AG08396 (cell line): ENCODE data around the gene BEAN1.
A peak's percentile ranks its signal among the peaks of the same experiment; 100 is the strongest.

ENCODE experiments used
- DNase-seq: peaks from one replicate; pipeline ENCODE4 v3.0.0; 2012; ENCODE audit warnings: low spot score, mixed read lengths

BEAN1 gene

DNA sequence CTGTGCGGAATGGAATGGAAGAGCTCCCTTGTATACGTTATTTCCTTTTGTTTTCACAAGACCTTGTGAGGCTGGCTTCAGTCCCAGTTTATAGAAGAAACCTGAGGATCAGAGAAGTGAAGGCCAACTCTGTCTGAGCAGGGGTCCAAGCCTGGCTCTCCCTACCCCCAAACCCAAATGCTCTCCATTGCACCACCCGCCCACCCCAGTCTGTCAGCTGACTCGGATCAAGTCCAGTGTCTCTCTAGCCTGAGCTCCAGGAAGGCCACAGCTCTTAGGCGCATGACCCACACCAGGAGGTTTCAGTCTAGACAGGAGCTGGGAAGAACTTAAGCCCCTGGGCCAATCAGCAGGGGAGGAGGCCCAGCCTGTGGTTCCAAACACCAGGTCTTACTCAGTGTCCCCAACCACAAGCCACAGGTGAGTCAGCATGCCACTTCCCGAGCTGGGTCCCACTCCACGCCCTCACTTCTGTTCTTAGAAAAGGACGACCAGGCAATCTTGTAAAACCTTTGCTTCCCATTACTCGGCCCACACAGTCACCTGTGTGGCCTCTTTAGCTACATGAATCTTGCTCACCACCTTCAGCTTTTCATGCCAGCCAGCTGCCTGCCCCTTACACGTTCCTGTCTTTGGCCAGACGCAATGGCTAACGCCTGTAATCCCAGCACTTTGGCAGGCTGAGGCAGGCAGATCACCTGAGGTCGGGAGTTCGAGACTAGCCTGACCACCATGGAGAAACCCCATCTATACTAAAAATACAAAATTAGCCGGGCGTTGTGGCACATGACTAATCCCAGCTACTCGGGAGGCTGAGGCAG lies 95.1 kb downstream of the BEAN1 start:
- DNase-seq: peak; percentile 46

GRCh38 chr16:66522816-66523590 lies 95.9 kb downstream of the BEAN1 start:
- DNase-seq: no peak

DNA sequence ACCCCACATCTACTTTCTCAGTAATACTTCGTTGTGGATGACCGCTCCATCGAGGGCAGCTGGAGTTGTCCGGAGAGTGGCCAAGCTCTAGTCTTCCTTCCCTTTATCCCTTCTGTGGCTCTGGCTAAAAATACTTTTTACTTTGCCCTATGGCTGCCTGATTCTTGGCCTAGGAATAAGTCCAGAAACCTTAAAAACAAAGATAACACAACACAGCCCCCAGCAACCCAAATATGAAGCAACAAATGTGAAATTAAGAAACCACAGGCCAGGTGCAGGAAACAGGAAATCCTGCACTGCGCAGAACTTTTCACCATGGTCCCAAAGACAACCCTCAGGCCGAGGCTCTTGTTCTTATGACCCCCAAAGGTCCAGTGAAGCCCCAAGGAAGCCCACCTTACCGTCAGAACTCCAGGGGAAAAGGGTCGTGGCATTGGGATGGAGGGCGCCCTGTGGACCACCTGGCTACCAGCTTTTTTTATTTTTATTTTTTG lies 96.8 kb downstream of the BEAN1 start:
- DNase-seq: no peak

DNA sequence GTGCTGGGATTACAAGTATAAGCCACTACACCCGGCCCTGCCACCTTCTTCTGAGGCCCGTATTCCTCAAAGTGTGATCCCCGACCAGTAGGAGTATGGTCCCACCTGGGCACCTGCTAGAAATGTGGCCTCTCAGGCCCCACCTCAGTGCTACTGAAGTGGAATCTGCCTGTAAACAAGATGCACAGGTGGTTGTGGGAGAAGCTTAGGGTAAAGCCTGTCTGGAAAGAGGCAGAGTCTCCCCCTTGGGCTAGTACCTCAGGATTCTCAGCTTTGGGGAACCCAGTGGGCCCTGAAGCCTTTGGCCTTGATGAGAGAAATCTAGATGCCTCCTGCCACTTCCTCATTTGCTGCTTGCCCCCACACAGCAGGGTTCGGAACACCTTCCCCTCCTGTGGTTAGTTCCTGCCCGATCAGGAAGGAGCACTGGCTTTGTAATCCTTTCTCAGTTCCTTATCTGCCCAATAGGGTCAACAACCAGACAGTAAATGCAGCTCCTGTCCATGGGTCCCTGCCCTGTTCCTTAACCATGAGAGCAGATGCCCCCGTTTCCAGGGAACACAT lies 97.6 kb downstream of the BEAN1 start:
- DNase-seq: no peak

DNA sequence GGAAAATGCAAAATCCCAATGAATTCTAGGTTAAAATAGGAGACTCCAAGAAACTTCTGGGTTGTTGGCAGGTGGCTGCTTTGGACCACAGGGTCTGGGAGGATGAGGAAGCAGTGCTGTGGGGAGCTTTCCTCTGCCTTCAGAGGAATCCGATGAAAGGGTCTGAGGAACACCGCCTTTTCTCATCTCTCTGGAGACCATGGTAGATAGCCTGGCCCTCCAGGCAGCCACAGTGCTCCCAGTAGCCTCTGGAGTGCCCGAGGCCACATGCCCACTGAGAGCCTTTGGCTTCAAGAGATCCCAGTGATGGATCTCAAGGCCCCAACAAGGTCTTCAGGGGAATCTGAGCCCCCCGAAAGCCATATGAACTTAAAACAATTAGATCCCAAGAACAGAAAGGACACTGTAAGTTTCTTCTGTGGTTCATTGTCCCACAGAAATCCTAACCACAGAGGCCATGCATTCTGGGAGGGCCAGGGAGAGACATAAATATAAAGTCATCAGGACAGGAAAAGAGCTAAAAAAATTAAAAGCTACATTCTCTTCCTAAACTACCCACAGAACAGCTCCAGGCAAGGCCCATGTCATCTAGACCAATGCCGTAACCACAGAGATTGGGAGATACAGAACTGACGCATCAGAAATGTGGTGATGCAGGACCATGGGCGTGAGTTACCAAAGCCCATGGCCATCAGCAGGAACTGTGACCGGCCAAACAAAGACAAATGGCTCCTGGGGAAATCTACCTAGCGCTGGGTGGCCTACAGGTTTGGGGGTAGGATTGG lies 98.5 kb downstream of the BEAN1 start:
- no peak for DNase-seq

DNA sequence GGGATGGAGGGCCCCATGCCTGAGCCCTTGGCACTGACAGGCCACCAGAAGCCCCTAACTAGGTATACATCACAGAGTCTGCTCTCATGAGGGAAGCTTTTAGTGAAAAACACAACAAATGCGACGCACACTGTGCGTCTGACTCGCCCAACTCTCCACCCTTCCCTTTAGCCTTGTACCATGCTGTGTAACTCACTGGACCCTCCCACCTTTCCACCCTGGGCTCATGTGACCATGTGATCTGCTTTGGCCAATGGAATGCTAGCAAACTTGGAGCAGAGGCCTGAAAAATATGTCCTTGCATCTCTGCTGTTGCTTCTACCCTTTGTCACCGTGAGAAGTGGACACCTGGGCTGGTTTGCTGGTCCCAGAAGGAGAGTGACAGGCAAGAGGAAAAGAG lies 101.2 kb downstream of the BEAN1 start:
- DNase-seq: no peak

- DNase-seq: no peak
Observed at GRCh38 chr16:66529475-66529874, 102.4 kb downstream of the BEAN1 start.
